Parathyroid adenoma (tissue), 2 donors: ENCODE results near the gene CKAP2L.

Experiments
- H2AFZ ChIP-seq: fragments of 300-600 bp; sonication (generic); one replicate; pipeline ENCODE4 v1.7.0; 2017; ENCODE audit warnings: antibody characterized with exemption, mild to moderate bottlenecking
- H3K27ac ChIP-seq: fragments of 300-600 bp; sonication (generic); one replicate; pipeline ENCODE4 v1.7.0; 2017
- H3K27me3 ChIP-seq: fragments of 300-600 bp; sonication (generic); one replicate; pipeline ENCODE4 v1.7.0; 2017; ENCODE audit warnings: low read length; ENCODE audit not compliant: control insufficient read depth, insufficient read depth
- H3K36me3 ChIP-seq: fragments of 300-600 bp; sonication (generic); one replicate; pipeline ENCODE4 v1.7.0; 2017; ENCODE audit warnings: low read length; ENCODE audit not compliant: control insufficient read depth, insufficient read depth
- H3K4me1 ChIP-seq: fragments of 300-600 bp; sonication (generic); one replicate; pipeline ENCODE4 v1.7.0; 2017; ENCODE audit warnings: control low read depth
- H3K4me2 ChIP-seq: fragments of 300-600 bp; sonication (generic); one replicate; pipeline ENCODE4 v1.7.0; 2017; ENCODE audit warnings: low read length
- H3K4me3 ChIP-seq: fragments of 300-600 bp; sonication (generic); one replicate; pipeline ENCODE4 v1.7.0; 2017; ENCODE audit warnings: low read depth, low read length
- H3K79me2 ChIP-seq: fragments of 300-600 bp; sonication (generic); one replicate; pipeline ENCODE4 v1.7.0; 2017; ENCODE audit warnings: control low read depth
- H3K9ac ChIP-seq: fragments of 300-600 bp; sonication (generic); one replicate; pipeline ENCODE4 v1.7.0; 2017; ENCODE audit warnings: mild to moderate bottlenecking
- H3K9me3 ChIP-seq: fragments of 300-600 bp; sonication (generic); one replicate; pipeline ENCODE4 v1.7.0; 2017; ENCODE audit warnings: low read length; ENCODE audit not compliant: control insufficient read depth
- TF ChIP-seq, protein P1 (sequence below): fragments of 300-600 bp; sonication (generic); IDR thresholded peaks from one replicate; pipeline ENCODE4 v1.7.0; 2017; ENCODE audit warnings: antibody characterized with exemption, mild to moderate bottlenecking
- donor health status: primary hyperparathyroidism.

The CKAP2L gene

DNA sequence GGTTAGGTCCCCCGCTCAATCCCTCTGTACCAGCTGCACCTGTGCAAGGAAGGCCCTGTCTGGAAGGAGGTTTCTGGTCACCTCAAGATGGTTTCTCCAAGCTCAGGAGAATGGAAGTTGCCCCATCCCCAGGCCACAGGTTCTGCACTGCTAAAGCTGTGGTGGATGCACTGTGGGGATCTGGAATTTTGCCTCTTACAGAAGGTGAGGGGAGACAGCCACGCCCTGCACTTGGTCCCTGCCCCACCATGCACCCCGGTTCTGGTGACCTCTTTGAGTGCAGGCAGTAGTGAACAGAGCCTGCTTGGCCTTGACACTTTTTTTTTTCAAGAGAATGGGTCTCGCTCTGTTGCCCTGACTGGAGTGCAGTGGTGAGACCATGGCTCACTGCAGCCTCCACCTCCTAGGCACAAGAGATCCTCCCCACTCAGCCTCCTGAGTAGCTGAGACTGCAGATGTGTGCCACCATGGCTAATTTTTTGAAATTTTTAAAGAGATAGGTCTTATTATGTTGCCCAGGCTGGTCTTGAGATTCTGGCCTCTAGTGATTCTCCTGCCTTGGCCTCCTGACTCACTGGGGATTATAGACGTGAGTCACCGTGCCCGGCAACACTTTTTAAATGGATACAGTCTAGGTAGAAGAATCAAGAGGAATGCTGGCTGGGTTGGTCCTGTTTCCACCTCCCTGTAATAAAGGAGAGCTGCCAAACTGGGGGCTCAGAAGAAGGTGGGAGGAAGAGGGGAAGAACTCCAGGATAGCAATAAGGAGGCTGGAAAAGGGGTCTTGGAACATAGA is 49.4 kb downstream of the CKAP2L start:
- H3K36me3 ChIP-seq: no peaks in the 10 kb centered on the region
- H3K9ac ChIP-seq: no peak overlapping the region
- H3K4me2 ChIP-seq: no peak overlapping the region
- H3K4me3 ChIP-seq: no peak overlapping the region
- H3K79me2 ChIP-seq: no peaks in the 10 kb centered on the region
- no peaks in the 10 kb centered on the region for H3K9me3 ChIP-seq
- H3K27ac ChIP-seq: no peak overlapping the region
- H3K4me1 ChIP-seq: no peaks in the 10 kb centered on the region
- TF ChIP-seq, protein P1, sequence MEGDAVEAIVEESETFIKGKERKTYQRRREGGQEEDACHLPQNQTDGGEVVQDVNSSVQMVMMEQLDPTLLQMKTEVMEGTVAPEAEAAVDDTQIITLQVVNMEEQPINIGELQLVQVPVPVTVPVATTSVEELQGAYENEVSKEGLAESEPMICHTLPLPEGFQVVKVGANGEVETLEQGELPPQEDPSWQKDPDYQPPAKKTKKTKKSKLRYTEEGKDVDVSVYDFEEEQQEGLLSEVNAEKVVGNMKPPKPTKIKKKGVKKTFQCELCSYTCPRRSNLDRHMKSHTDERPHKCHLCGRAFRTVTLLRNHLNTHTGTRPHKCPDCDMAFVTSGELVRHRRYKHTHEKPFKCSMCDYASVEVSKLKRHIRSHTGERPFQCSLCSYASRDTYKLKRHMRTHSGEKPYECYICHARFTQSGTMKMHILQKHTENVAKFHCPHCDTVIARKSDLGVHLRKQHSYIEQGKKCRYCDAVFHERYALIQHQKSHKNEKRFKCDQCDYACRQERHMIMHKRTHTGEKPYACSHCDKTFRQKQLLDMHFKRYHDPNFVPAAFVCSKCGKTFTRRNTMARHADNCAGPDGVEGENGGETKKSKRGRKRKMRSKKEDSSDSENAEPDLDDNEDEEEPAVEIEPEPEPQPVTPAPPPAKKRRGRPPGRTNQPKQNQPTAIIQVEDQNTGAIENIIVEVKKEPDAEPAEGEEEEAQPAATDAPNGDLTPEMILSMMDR: no peak
- H2AFZ ChIP-seq: no peak overlapping the region
- H3K27me3 ChIP-seq: no peaks in the 10 kb centered on the region

DNA sequence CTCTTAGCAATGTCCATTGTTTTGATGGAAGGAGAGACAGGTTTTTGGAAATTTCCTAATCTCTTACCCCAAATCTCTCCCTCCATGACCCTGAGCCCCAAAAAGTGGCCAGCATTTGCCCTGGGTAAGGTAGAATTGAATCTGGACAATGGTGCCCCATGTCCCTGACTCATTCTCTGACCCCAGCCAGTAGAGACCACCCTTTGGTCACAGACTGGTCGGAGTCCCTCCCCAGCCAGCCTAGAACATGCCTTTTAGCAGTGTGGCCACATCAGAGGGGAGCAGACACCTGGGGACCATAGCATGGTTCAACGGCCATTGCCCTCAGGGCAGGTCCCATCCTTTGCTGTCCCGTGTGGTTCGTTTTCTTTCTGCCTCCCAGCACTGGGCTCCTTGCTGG is 50.1 kb downstream of the CKAP2L start:
- TF ChIP-seq, protein P1: no peak
- H3K4me2 ChIP-seq: no peak overlapping the region
- no peak overlapping the region for H3K9ac ChIP-seq
- no peak overlapping the region for H3K27ac ChIP-seq
- no peaks in the 10 kb centered on the region for H3K4me1 ChIP-seq
- H3K79me2 ChIP-seq: no peaks in the 10 kb centered on the region
- H3K36me3 ChIP-seq: no peaks in the 10 kb centered on the region
- H3K27me3 ChIP-seq: no peaks in the 10 kb centered on the region
- H3K9me3 ChIP-seq: no peaks in the 10 kb centered on the region
- no peak overlapping the region for H2AFZ ChIP-seq
- no peak overlapping the region for H3K4me3 ChIP-seq

DNA sequence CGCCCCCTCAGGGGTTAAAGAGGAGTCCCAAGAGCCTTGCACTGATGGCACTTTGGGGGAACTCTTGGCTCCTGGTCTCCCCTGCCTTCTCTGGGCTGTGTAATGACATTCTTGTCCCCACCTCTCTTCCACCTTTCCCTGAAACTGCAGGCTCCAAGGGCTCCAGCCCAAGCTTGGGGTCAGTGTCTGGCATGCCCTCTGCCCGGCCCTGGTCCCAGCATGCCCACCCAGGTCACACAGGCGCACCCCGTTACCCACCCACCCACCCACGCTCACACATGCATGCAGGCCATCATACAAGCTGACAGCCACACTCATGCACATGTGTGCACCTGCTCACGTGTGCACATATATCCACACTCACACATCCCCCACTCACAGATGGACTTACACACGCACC is 50.5 kb downstream of the CKAP2L start:
- Histone ChIP-seq H3K36me3 (no peaks in the 10 kb centered on the region), H3K4me1 (no peaks in the 10 kb centered on the region), H3K4me2 (no peak overlapping the region), H3K9me3 (no peaks in the 10 kb centered on the region), H3K27me3 (no peaks in the 10 kb centered on the region), H3K9ac (no peak overlapping the region), H3K27ac (no peak overlapping the region), H3K4me3 (no peak overlapping the region), H2AFZ (no peak overlapping the region), H3K79me2 (no peaks in the 10 kb centered on the region)
- TF ChIP-seq, protein P1: no peak

GRCh38 chr2:112713585-112713925 is 50.9 kb downstream of the CKAP2L start:
- Histone ChIP-seq H3K4me3 (no peak overlapping the region), H3K27ac (no peak overlapping the region), H3K79me2 (no peaks in the 10 kb centered on the region)

More at GRCh38 chr2:112713585-112713925, 50.9 kb downstream of the CKAP2L start:
- TF ChIP-seq, protein P1: no peak
- Histone ChIP-seq H3K27me3 (no peaks in the 10 kb centered on the region), H2AFZ (no peak overlapping the region), H3K9ac (no peak overlapping the region), H3K9me3 (no peaks in the 10 kb centered on the region), H3K36me3 (no peaks in the 10 kb centered on the region), H3K4me1 (no peaks in the 10 kb centered on the region), H3K4me2 (no peak overlapping the region)
